ENCODE data around the gene IGFL2.

- TF ChIP-seq CTCF (IDR thresholded peaks at IDR 0.05): no peak
- no peak for TF ChIP-seq POLR2A (IDR thresholded peaks at IDR 0.05)
Observed at GRCh38 chr19:46141421-46141820, 6.6 kb upstream of the IGFL2 start.
